GM10266 (cell line): ENCODE measurements around the gene FAM237A.
A peak's percentile ranks its signal among the peaks of the same experiment; 100 is the strongest.

Experiments
- DNase-seq: peaks from one replicate; pipeline ENCODE4 v3.0.0; 2012; ENCODE audit errors: extremely low spot score
- CTCF ChIP-seq: IDR thresholded peaks from 2 replicates; pipeline ENCODE4 v1.5.1; 2012; ENCODE audit warnings: mild to moderate bottlenecking, low read depth; ENCODE audit not compliant: control insufficient read depth, insufficient read depth; ENCODE audit errors: missing control alignments

Gene FAM237A

GRCh38 chr2:206688453-206688852 is 46.2 kb downstream of the FAM237A start:
- DNase-seq = no peak

GRCh38 chr2:206688990-206689389 is 46.7 kb downstream of the FAM237A start:
- no peak for TF ChIP-seq CTCF
- no peak for DNase-seq

More at GRCh38 chr2:206688453-206688852, 46.2 kb downstream of the FAM237A start:
- TF ChIP-seq CTCF = no peak

- TF ChIP-seq CTCF = no peak
- no peak for DNase-seq
Measured at GRCh38 chr2:206692971-206693370, 50.7 kb downstream of the FAM237A start.

- peak; percentile 43 for DNase-seq
- TF ChIP-seq CTCF = peak; percentile 60
Measured at GRCh38 chr2:206693399-206694137, 51.3 kb downstream of the FAM237A start.

- DNase-seq = no peak
- no peak for TF ChIP-seq CTCF
Measured at GRCh38 chr2:206696910-206697309, 54.6 kb downstream of the FAM237A start.

- no peak for DNase-seq
- TF ChIP-seq CTCF = no peak
Measured at GRCh38 chr2:206698811-206699210, 56.5 kb downstream of the FAM237A start.
